NCI-H748 treated with DMSO at 0.1 percent for 48 hours (cell line): Measurements from ENCODE around the gene PCBP4.
"Not testable (repeated sequence)": the region's sequence is repeated elsewhere in the genome, so short reads cannot be mapped to it uniquely, and the experiment has no call there.

Experiments
- DNase-seq: peaks from one replicate; lab custom pipeline; 2025; lab: John Stamatoyannopoulos, UW

Gene PCBP4

GRCh38 chr3:51938780-51939425 is 28.4 kb downstream of the PCBP4 start:
- DNase-seq = no peak

GRCh38 chr3:51937611-51938450 is 29.4 kb downstream of the PCBP4 start:
- DNase-seq = no peak

GRCh38 chr3:51937014-51937413 is 30.2 kb downstream of the PCBP4 start:
- no peak for DNase-seq

DNA sequence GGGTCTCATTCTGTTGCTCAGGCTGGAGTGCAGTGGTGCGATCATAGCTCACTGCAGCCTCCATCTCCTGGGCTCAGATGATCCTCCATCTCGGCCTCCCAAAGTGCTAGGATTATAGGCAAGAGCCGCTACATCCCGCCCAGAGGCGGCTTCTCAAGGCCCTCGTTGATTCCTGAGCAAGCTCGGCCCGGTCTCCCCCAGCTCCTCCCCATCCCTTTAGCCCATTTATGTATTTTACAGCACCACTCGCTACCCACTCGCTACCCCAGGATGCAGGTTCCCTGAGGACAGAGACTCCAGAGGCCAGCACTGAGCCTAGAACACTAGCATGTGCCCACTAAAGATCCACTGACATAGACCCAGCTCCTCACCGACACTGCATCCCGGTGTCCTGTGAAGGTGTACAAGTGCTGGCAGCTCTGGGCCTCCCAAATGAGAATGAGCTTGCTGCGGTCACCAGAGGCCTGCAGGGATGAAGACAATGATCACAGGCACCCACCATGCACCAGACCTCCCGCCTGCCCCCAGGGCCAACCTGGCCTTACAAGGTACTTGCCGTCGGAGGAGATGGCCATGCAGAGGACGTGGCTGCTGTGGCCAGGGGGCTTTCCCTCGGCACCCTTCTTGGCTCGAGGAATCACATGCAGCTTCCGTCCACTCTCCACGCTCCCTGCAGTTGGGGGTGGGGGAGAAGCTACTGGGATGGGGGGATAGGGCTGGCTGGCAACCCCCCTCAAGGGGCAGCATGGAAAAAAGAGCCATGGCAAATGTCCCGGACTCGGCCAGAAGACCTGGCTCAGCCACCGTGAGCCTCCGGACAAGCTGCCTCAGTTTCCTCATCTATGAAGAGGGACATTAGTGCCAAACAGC is 31.1 kb downstream of the PCBP4 start:
- DNase-seq = no peak

- no peak for DNase-seq
Observed at GRCh38 chr3:51934991-51935885, 32.0 kb downstream of the PCBP4 start.

DNA sequence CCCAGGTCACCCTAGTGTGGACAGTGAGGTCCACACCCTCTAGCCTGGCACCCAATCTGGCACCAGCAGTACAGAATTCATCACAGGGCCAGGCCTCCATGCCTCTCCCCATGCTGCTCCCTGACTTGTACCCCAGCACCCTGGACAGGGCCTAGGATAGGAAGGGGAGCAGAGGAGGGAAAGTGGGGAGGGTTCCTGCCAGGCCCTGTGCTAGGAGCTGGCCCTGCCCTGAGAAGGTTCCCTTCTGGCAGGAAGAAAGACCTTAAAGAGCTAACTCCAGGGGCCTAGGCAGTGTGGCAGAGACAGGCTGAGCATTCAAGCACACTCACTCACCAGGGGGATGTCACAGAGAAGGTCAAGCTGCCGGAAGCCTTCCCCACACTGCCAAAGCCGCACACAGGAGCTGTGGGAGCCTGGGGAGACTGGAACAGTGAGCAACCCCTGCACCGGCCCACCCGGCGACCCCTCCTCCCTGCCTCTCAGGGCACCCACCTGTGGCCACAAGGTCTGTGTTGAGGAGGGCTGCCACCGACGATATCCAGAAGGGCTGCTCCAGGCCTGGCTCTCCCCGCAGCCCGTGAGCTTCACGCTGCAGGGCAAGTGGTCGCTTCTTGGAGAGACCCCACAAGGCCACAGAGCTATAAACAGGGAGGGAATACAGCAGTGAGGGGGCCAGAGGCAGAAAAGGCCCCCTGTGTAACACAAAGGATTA is 33.0 kb downstream of the PCBP4 start:
- no peak for DNase-seq

DNA sequence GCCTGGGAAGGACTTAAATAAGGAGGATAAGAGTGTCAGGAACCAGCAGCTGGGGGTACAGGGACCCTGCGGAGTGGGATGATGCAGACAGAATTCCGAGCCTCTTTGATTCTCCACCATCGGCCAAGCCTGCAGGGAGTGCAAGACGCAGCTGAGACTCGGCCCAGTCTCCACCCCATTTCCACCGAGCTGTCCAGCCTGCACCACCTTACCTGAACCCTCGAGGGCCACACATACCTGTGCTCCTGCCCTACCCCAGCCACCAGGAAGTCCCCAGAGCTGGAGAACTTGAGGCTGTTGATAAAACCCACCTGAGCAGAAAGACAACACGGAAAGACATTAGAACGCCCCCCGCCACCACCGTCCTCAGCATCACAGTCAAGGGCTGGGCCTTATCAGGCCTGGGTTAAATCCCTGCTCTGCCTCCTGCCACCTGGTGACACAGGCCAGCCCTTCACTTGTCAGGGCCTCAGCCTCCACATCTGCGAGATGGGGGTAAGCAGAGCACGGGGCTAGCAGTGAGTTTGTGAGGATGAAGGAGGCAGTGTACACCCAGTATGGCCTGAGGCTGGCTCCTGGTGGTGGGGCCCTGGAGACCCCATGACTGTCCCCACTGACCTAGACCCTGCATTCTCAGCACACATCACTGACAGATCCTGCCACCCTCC is 33.6 kb downstream of the PCBP4 start:
- no peak for DNase-seq

- DNase-seq = no peak
Observed at GRCh38 chr3:51932471-51933370, 34.5 kb downstream of the PCBP4 start.

GRCh38 chr3:51931756-51932155 is 35.5 kb downstream of the PCBP4 start:
- no peak for DNase-seq

GRCh38 chr3:51930439-51930838 is 36.8 kb downstream of the PCBP4 start:
- no peak for DNase-seq

GRCh38 chr3:51929420-51930003 is 37.7 kb downstream of the PCBP4 start:
- no peak for DNase-seq

GRCh38 chr3:51928981-51929380 is 38.3 kb downstream of the PCBP4 start:
- not testable (repeated sequence) for DNase-seq

GRCh38 chr3:51928438-51928837 is 38.8 kb downstream of the PCBP4 start:
- DNase-seq = no peak

- no peak for DNase-seq
Observed at GRCh38 chr3:51927061-51927977, 39.9 kb downstream of the PCBP4 start.

GRCh38 chr3:51921081-51921578 is 46.1 kb downstream of the PCBP4 start:
- no peak for DNase-seq

DNA sequence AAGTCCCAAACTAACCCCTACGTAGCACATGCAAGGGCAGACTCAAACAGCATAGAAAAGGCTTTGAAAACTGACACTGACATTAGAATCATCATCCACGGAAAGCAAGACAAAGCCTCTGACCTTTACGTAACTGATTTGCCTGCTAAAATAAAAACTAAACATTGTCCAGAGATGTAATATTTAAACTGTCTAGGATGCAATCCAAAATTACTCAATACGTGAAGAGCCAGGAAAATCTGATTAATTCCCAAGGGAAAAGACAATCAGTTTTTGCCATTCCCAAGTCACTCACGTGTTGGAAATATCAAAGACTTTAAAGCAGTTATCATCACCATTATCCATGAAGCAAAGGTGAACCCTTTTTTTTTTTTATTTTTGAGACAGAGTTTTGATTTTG is 50.8 kb downstream of the PCBP4 start:
- DNase-seq = no peak

DNA sequence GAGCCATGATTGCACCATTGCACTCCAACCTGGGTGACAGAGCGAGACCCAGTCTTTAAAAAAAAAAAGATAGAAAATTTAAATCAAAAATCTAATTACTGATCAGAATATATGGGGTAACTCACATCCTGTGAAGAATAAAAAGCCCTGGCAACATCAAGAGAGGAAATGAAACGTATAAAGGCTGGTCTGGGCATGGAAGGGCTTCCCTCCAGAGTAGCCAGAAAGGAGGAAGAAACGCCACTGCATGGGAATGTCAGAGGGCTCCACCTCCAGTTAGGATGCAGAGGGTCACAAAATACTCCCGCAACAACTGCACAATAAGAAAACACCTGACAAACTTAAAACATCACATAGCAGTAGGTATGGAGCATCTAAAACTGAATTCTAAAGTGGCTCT is 59.2 kb downstream of the PCBP4 start:
- no peak for DNase-seq
